AG08395 (cell line): ENCODE results near the gene ASTL.

Source experiments
- DNase-seq: peaks from one replicate; pipeline ENCODE4 v3.0.0; 2012; ENCODE audit warnings: mixed read lengths, low spot score

Gene ASTL

GRCh38 chr2:96159084-96159830 is 21.0 kb upstream of the ASTL start:
- DNase-seq, result no peak

GRCh38 chr2:96158554-96158940 is 20.2 kb upstream of the ASTL start:
- DNase-seq, result no peak

GRCh38 chr2:96157649-96158553 is 19.6 kb upstream of the ASTL start:
- no peak for DNase-seq

- DNase-seq, result no peak
Observed at GRCh38 chr2:96156926-96157648, 18.8 kb upstream of the ASTL start.

- DNase-seq, result no peak
Observed at GRCh38 chr2:96156011-96156820, 17.9 kb upstream of the ASTL start.

GRCh38 chr2:96154506-96155380 is 16.4 kb upstream of the ASTL start:
- DNase-seq, result no peak

GRCh38 chr2:96153991-96154431 is 15.7 kb upstream of the ASTL start:
- no peak for DNase-seq

- no peak for DNase-seq
Observed at GRCh38 chr2:96153291-96153713, 15.0 kb upstream of the ASTL start.

GRCh38 chr2:96152304-96153161 is 14.2 kb upstream of the ASTL start:
- no peak for DNase-seq

GRCh38 chr2:96151595-96152303 is 13.4 kb upstream of the ASTL start:
- DNase-seq, result no peak

- DNase-seq, result no peak
Observed at GRCh38 chr2:96150791-96151594, 12.7 kb upstream of the ASTL start.

GRCh38 chr2:96150007-96150640 is 11.8 kb upstream of the ASTL start:
- no peak for DNase-seq

GRCh38 chr2:96148410-96149217 is 10.3 kb upstream of the ASTL start:
- DNase-seq, result peak; percentile 75

GRCh38 chr2:96147593-96148201 is 9.4 kb upstream of the ASTL start:
- DNase-seq, result no peak

GRCh38 chr2:96146881-96147592 is 8.7 kb upstream of the ASTL start:
- no peak for DNase-seq
